ENCODE measurements around the gene ARID1B.
"Not testable (repeated sequence)": the region's sequence is repeated elsewhere in the genome, so short reads cannot be mapped to it uniquely, and the experiment has no call there.

- TF ChIP-seq POLR2AphosphoS5 (IDR thresholded peaks at IDR 0.05; ENCODE audit: low read depth, low read length), result 0 out of 2 replicates have a peak, but pooled peaks have one; percentile 33
- TF ChIP-seq, protein P1, sequence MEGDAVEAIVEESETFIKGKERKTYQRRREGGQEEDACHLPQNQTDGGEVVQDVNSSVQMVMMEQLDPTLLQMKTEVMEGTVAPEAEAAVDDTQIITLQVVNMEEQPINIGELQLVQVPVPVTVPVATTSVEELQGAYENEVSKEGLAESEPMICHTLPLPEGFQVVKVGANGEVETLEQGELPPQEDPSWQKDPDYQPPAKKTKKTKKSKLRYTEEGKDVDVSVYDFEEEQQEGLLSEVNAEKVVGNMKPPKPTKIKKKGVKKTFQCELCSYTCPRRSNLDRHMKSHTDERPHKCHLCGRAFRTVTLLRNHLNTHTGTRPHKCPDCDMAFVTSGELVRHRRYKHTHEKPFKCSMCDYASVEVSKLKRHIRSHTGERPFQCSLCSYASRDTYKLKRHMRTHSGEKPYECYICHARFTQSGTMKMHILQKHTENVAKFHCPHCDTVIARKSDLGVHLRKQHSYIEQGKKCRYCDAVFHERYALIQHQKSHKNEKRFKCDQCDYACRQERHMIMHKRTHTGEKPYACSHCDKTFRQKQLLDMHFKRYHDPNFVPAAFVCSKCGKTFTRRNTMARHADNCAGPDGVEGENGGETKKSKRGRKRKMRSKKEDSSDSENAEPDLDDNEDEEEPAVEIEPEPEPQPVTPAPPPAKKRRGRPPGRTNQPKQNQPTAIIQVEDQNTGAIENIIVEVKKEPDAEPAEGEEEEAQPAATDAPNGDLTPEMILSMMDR (IDR thresholded peaks at IDR 0.05), result not testable (repeated sequence)
Observed at GRCh38 chr6:157147054-157148026, 370.2 kb downstream of the ARID1B start.
